GM04503 (cell line): Measurements from ENCODE around the gene NPAS3.

Source experiments
- DNase-seq: peaks from one replicate; pipeline ENCODE4 v3.0.0-alpha.2; 2012; ENCODE audit warnings: low read depth

The NPAS3 gene

GRCh38 chr14:33794791-33795305 lies 856.2 kb downstream of the NPAS3 start:
- no peak for DNase-seq

- no peak for DNase-seq
Measured at GRCh38 chr14:33796356-33796755, 857.7 kb downstream of the NPAS3 start.

- DNase-seq, result no peak
Measured at GRCh38 chr14:33799705-33800570, 861.3 kb downstream of the NPAS3 start.

DNA sequence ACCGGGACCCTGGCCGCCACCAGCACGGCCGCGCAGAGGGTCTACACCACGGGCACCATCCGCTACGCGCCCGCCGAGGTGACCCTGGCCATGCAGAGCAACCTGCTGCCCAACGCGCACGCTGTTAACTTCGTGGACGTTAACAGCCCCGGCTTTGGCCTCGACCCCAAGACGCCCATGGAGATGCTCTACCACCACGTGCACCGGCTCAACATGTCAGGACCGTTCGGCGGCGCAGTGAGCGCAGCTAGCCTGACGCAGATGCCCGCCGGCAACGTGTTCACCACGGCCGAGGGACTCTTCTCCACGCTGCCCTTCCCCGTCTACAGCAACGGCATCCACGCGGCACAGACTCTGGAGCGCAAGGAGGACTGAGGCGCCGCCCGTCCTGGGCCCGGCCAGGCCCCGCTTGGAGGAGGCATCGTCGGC lies 862.1 kb downstream of the NPAS3 start:
- no peak for DNase-seq

GRCh38 chr14:33802737-33803136 lies 864.1 kb downstream of the NPAS3 start:
- no peak for DNase-seq

- DNase-seq, result no peak
Measured at GRCh38 chr14:33805593-33805992, 866.9 kb downstream of the NPAS3 start.

DNA sequence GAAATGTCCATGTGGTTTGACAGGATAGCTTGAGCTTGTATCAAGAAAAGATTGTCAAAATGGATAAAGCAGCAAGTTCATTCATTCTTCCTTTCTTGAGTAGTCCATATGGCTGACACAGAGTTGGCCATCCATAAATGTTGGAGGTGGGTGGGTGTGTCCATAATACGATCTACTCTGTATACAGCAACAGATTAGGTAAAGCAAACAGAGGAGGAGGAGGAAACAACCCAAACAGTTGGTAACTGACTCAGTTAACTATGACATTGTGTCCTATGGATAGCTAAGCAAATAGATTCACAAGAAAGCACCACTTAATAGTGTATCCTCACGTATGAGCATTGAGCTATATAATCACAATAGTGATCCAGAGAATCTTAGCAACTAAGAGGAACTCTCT lies 868.2 kb downstream of the NPAS3 start:
- no peak for DNase-seq

DNA sequence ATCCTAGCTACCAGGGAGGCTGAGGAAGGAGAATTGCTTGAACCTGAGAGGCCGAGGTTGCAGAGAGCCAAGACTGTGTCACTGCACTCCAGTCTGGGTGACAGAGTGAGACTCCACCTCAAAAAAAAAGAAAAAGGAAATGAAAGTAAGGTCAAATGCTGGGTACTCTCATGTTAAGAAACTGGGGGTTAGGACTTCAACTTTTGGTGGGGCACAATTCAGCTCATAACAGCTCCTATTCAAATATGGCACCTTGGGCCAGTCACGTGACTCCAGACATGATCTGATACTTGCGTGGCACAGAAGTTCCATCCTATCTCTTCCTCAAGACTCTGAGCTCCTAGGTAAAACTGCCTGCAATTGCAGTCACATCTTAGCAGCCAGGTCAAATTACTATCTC lies 869.5 kb downstream of the NPAS3 start:
- DNase-seq, result no peak

- no peak for DNase-seq
Measured at GRCh38 chr14:33809396-33809981, 870.8 kb downstream of the NPAS3 start.

GRCh38 chr14:33810308-33810707 lies 871.6 kb downstream of the NPAS3 start:
- DNase-seq, result no peak

DNA sequence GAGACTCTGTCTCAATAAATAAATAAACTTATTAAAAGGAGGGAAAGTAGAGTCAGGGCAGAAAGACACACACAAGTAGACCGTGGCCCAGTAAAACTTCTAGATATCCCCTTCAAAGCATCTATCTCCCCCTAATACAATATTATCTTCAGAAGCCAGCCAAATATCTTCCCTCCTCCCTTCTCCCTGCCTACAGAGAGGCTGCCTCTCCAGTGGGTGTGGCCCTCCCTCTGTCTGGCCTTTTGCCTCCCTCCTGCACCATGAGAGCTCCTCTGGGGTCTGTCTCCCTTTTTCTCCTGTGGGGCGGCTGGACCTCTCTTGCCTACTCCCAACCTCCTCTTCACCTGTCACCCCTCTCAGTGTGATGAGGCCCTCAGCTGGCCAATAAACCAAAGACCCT lies 873.0 kb downstream of the NPAS3 start:
- DNase-seq, result no peak

GRCh38 chr14:33812181-33812580 lies 873.5 kb downstream of the NPAS3 start:
- no peak for DNase-seq

DNA sequence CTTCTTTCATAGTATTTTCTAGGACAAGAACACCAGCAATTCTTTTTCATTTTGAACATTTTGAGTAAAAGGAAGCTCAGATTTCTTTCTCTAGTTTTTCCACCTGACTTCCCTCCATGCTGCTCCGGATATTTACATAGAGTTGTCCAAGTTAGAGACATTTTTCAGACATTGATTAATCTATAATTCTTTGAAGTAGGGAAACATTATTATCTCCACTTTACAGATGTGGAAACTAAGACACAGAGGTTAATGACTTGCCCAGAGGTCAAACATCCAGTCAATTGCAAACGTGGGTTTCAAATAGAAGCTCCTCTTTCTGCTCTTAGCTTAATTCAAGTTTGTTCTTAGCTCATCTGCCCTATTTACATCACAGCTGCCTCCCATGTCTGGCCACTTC lies 873.9 kb downstream of the NPAS3 start:
- DNase-seq, result no peak

- no peak for DNase-seq
Measured at GRCh38 chr14:33814010-33814409, 875.3 kb downstream of the NPAS3 start.

DNA sequence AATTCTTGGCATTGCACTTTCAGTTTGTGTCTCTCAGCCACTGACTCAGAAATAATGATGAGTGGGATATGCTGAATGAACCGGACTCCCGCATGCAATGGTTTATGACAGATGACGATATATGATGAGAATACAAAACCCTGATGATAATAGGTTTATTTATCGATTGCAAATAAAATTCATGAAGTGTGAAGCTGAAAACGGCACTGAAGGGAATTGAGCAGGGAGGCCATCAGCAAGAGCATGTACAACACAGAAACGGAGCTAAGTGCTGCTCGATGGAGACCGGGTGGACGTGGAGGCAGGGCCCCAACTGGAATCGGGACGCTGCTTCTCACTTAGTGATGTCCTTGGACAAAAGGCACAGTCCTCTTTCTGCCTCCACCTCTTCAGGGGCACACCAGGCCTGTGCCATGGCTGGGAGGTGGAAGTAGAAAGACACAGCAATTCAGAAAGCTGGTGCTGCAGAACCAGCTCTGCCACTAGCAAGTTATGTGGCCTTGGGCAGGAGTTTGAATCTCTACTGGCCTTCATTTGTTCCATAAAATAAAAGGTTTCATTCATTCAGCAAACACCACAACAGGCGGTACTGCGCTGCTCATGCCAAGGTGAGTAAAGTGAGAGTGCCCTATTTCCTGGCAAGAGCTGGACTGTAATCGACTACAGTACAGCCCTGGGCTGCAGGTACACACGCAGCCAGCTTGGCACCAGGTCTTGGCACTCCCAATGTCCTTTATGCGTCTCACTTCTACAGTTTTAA lies 895.2 kb downstream of the NPAS3 start:
- DNase-seq, result no peak

- DNase-seq, result no peak
Measured at GRCh38 chr14:33834466-33835260, 896.0 kb downstream of the NPAS3 start.

DNA sequence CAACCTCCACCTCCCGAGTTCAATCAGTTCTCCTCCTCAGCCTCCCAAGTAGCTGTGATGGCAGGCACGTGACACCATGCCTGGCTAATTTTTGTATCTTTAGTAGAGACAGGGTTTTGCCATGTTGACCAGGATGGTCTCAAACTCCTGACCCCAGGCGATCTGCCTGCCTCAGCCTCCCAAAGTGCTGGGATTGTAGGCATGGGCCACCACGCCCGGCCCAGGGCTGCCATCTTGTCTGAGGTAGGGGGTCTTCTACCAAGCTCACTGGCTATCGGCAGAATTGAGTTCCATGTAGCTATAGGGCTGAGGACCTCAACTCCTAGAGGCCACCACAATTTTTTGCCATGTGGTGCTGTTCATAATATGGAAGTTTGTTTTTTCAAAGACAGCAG lies 896.6 kb downstream of the NPAS3 start:
- no peak for DNase-seq

DNA sequence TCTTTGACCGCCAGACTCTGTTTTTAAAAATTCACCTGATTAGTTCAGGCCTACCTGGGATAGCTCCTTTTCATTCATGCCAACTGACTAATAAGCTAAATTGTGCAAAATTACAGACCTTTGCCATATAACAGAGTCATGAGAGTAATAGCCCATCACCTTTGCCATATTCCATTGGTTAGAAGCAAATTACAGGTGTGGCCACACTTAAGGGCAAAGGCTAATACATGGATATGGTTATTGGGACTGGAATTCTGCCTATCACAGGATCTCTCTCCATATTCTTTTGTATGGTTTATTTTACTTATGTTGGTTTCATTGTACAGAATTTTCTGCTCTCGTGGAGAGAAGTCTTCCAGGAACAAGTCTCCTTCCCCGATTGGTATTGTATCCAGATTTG lies 897.0 kb downstream of the NPAS3 start:
- DNase-seq, result no peak

GRCh38 chr14:33836203-33836899 lies 897.7 kb downstream of the NPAS3 start:
- no peak for DNase-seq

- DNase-seq, result no peak
Measured at GRCh38 chr14:33836900-33837577, 898.4 kb downstream of the NPAS3 start.
